HepG2 (cell line): ENCODE data around the gene SAC3D1. TPM values are rescaled to one million over a fixed set of nuclear protein-coding genes. Genes with fewer than 3 reads are reported as not detected.

Experiments
- ARHGAP35 ChIP-seq: sonication (generic); formaldehyde crosslinking; IDR thresholded peaks from 2 replicates; pipeline ENCODE4 v1.9.0; 2022; ENCODE audit warnings: mild to moderate bottlenecking, inconsistent platforms, moderate library complexity, missing genetic modification reagents, borderline replicate concordance
- BORCS8-MEF2B ChIP-seq: sonication (generic); formaldehyde crosslinking; IDR thresholded peaks from 2 replicates; pipeline ENCODE4 v1.8.0; 2022; ENCODE audit warnings: mild to moderate bottlenecking, missing genetic modification reagents
- EEA1 ChIP-seq: sonication (generic); formaldehyde crosslinking; IDR thresholded peaks from 2 replicates; pipeline ENCODE4 v1.5.1; 2020; ENCODE audit warnings: mild to moderate bottlenecking, missing genetic modification reagents, borderline replicate concordance
- ELF1 ChIP-seq: sonication (generic); formaldehyde crosslinking; IDR thresholded peaks from 2 replicates; pipeline ENCODE4 v1.4.0; 2020; ENCODE audit warnings: missing genetic modification reagents
- GTF3A ChIP-seq: sonication (generic); formaldehyde crosslinking; conservative IDR thresholded peaks from 2 replicates; pipeline ENCODE4 v1.4.0; 2020; ENCODE audit warnings: mild to moderate bottlenecking, missing genetic modification reagents
- GZF1 ChIP-seq: sonication (generic); formaldehyde crosslinking; IDR thresholded peaks from 2 replicates; pipeline ENCODE4 v1.5.1; 2020; ENCODE audit warnings: mild to moderate bottlenecking, missing genetic modification reagents
- NAIF1 ChIP-seq: sonication (generic); formaldehyde crosslinking; IDR thresholded peaks from 2 replicates; pipeline ENCODE4 v1.5.0; 2020; ENCODE audit warnings: mild to moderate bottlenecking, missing genetic modification reagents, borderline replicate concordance
- PRDM4 ChIP-seq: sonication (generic); formaldehyde crosslinking; IDR thresholded peaks from 2 replicates; pipeline ENCODE4 v1.9.0; 2021; ENCODE audit warnings: missing genetic modification reagents, borderline replicate concordance
- SUZ12 ChIP-seq: fragments of 150-350 bp; IDR thresholded peaks from 2 replicates; pipeline ENCODE4 v1.6.1; 2014; ENCODE audit warnings: low read depth, low read length
- TEAD3 ChIP-seq: optimal IDR thresholded peaks from 2 replicates; pipeline ENCODE3; 2016; ENCODE audit warnings: borderline replicate concordance
- ZNF557 ChIP-seq: sonication (generic); formaldehyde crosslinking; IDR thresholded peaks from 2 replicates; pipeline ENCODE4 v1.4.0; 2020; ENCODE audit warnings: missing genetic modification reagents
- polyA plus RNA-seq, 8 experiments: library from polyadenylated mRNA; depleted of rRNA in 3 of 8; stranded (reverse) in 7 of 8; unstranded in 1 of 8; fragments of >200 nt; fragmentation: Illumina TruSeq in 4 of 8; extraction: Trizol in 4 of 8; gene quantifications; 2 replicates each; pipeline versions ENCODE4 v1.2.1 to v1.2.3, GENCODE V29; 2011 to 2016; ENCODE audit warnings: low read depth in 4 of 8, missing spikeins in 1 of 8, mixed read lengths in 1 of 8; ENCODE audit not compliant: insufficient read depth in 1 of 8
- total RNA-seq, 5 experiments: library from RNA; depleted of rRNA; stranded (reverse); fragments of >200 nt; fragmentation: Illumina TruSeq; extraction: Trizol; gene quantifications; 2 replicates each; pipeline ENCODE4 v1.2.3, GENCODE V29; 2016; ENCODE audit warnings: low read depth in 1 of 5
- TF ChIP-seq, protein P1 (sequence below): sonication (generic); formaldehyde crosslinking; IDR thresholded peaks from 2 replicates; pipeline ENCODE4 v1.8.1; 2023; ENCODE audit warnings: mild to moderate bottlenecking, missing genetic modification reagents
- TF ChIP-seq, protein P2 (sequence below): sonication (generic); formaldehyde crosslinking; IDR thresholded peaks from 2 replicates; pipeline ENCODE4 v1.4.0; 2020; ENCODE audit warnings: missing genetic modification reagents, borderline replicate concordance

Gene SAC3D1
- total and polyA plus RNA-seq, 2 of the 13 experiments (the other 11 are each of a cell fraction or from before 2014, with no cell fraction given) = 7.4 to 36.3 TPM

GRCh38 chr11:65083834-65084597 lies 43.0 kb downstream of the SAC3D1 start, which contains the start of the genes CDCA5 and ZFPL1 (continued):
- TF ChIP-seq, protein P1, sequence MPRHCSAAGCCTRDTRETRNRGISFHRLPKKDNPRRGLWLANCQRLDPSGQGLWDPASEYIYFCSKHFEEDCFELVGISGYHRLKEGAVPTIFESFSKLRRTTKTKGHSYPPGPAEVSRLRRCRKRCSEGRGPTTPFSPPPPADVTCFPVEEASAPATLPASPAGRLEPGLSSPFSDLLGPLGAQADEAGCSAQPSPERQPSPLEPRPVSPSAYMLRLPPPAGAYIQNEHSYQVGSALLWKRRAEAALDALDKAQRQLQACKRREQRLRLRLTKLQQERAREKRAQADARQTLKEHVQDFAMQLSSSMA (CRISPR knock-in tag) = 0 out of 2 replicates have a peak, but pooled peaks have one; percentile 38
- TF ChIP-seq NAIF1 (no peak), BORCS8-MEF2B (CRISPR knock-in tag) (peak; percentile 97), PRDM4 (no peak), ARHGAP35 (CRISPR knock-in tag) (no peak; the same call in 1 of the 2 replicates), ELF1 (CRISPR knock-in tag) (peak; percentile 100), GTF3A (CRISPR knock-in tag) (no peak), ZNF557 (CRISPR knock-in tag) (no peak), TEAD3 (CRISPR knock-in tag) (peak; percentile 75), EEA1 (CRISPR knock-in tag) (no peak), SUZ12 (no peak), GZF1 (CRISPR knock-in tag) (no peak)
- TF ChIP-seq, protein P2, sequence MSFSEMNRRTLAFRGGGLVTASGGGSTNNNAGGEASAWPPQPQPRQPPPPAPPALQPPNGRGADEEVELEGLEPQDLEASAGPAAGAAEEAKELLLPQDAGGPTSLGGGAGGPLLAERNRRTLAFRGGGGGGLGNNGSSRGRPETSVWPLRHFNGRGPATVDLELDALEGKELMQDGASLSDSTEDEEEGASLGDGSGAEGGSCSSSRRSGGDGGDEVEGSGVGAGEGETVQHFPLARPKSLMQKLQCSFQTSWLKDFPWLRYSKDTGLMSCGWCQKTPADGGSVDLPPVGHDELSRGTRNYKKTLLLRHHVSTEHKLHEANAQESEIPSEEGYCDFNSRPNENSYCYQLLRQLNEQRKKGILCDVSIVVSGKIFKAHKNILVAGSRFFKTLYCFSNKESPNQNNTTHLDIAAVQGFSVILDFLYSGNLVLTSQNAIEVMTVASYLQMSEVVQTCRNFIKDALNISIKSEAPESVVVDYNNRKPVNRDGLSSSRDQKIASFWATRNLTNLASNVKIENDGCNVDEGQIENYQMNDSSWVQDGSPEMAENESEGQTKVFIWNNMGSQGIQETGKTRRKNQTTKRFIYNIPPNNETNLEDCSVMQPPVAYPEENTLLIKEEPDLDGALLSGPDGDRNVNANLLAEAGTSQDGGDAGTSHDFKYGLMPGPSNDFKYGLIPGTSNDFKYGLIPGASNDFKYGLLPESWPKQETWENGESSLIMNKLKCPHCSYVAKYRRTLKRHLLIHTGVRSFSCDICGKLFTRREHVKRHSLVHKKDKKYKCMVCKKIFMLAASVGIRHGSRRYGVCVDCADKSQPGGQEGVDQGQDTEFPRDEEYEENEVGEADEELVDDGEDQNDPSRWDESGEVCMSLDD (CRISPR knock-in tag) = peak; percentile 84; the same call in 1 of the 2 replicates
